HG03432 (cell line): Measurements from ENCODE around the gene GMIP.
"Not testable (repeated sequence)": the region's sequence is repeated elsewhere in the genome, so short reads cannot be mapped to it uniquely, and the experiment has no call there.

Experiments used
- ATAC-seq: cut with Tn5 transposase; IDR thresholded peaks from one replicate; pipeline ENCODE4 v1.9.1; 2021; ENCODE audit warnings: mild to moderate bottlenecking, moderate library complexity; ENCODE audit not compliant: unreplicated experiment

GMIP gene

DNA sequence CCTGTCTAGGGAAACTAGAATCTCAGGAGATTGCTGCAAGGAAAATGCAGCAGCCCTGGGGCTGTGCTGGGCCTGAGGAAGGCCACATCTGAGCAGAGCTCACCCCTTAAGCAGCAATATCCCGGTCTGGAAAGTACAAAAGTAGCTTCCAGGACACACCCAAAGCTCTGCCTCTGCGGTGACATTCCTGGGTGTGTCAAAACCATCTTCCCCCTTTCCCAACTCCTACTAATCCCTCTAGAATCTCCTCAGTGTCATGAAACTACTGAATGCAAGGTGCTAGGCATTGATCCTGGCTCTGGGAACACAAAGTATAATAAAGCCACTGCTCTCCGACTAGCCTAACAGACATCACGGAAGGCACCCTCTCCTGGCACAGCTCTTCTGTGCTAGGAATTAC lies 30.0 kb downstream of the GMIP start:
- ATAC-seq = no peak

DNA sequence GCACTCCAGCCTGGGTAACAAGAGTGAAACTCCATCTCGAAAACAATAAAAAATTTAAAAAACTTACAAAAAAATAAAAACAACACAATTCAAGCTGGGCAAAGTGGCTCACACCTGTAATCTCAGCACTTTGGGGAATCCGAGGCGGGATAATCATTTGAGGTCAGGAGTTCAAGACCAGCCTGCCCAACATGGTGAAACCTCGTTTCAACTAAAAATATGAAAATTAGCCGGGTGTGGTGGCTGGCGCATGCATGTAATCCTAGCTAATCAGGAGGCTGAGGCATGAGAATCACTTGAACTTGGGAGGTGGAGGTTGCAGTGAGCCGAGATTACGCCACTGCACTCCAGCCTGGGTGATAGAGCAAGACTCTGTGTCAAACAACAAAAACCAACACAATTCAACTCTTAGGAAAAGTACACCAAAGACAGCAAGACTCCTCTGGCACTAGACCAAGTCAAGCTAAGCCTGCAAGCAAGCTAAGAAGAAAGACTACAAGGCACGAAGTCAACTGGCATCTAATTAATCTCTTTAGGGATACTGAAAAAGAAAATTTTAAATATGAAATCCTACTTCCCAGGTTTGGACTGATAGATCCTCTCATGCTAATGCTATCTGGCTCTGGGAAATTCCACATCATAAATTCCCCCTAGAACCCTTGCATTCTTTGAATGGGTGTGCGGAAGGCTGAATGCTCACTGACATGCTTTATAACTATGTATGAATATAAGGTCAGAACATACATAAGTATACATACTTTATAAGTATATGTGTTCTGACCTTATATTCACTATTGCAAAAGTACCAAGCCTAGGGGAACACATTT lies 32.9 kb downstream of the GMIP start:
- ATAC-seq = no peak

DNA sequence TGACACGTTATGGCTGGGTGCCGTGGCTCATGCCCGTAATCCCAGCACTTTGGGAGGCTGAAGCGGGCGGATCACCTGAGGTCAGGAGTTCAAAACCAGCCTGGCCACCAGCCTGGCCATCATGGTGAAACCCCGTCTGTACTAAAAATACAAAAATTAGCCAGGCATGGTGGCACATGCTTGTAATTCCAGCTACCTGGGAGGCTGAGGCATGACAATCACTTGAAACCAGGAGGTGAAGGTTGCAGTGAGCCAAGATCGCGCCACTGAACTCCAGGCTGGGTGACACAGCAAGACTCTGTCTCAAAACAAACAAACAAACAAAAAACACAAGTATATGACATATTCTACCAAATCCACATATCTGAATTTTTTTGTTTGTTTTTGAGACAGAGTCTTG lies 36.8 kb downstream of the GMIP start:
- not testable (repeated sequence) for ATAC-seq

DNA sequence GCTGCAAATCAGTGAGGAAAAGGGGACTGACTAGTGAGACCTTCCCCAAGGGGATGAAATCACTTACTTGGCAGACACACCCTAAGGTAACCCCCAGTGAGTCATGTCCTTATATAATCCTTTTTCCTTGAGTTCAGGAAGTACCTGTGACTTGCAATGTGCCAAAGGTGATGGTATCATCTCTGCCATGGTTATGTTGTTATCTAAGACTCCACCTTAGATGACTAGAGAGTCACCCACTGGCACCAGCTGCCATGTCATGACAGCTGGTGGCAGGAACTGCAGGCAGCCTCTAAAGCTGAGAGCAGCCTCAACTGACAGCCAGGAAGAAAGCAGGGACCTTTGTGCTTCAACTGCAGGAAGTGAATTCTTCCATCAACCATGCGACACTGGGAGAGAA lies 37.4 kb downstream of the GMIP start:
- no peak for ATAC-seq

DNA sequence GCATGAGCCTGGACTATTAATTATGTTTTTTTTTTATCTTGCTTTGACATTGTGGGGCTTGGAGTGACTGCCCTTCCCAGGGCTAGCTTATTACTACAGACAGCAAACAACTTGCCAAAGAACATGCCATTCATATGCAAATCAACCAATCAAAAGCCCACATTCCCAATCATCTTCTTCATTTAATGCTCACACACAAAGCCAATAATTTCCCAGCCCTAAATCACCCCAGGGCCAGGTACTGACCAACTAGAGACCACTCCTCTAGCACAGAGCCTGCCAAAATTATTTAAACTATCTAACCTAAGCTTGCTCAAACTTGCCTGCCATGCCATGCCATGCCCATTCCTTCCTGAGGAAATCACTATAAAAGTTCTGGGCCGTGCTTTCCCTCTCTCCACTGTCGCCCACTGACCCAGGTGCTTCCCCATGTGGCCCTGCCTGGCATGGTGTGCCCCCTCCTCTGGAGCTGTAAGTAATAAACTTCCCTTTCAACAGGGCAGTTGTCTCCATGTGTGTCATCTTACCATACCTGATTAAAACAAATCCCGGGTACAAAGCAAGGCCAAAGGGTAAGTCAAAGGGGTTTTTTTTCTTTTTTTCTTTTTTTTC lies 40.6 kb downstream of the GMIP start:
- ATAC-seq = no peak

DNA sequence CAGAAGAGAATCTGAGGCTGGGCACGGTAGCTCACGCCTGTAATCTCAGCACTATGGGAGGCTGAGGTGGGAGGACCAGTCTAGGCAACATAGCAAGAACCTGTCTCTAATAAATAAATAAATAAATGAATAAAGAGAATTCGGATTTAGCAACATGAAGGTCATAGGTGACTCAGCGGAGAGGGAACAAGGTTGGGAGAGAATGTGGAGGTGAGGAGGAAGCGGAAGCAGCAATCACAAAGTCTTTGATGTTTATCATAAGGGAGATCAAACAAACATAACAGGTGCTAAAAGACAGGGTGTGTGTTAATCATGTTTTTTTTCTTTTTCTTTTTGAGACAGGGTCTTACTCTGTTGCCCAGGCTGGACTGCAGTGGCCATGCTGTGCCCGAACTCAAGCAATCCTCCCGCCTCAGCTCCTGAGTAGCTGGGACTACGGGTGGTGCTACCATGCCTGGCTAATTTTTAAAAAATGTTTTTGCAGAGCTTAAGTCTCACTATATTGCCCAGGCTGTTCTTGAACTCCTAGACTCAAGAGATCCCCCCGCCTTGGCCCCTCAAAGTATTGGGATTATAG lies 41.2 kb downstream of the GMIP start:
- no peak for ATAC-seq

DNA sequence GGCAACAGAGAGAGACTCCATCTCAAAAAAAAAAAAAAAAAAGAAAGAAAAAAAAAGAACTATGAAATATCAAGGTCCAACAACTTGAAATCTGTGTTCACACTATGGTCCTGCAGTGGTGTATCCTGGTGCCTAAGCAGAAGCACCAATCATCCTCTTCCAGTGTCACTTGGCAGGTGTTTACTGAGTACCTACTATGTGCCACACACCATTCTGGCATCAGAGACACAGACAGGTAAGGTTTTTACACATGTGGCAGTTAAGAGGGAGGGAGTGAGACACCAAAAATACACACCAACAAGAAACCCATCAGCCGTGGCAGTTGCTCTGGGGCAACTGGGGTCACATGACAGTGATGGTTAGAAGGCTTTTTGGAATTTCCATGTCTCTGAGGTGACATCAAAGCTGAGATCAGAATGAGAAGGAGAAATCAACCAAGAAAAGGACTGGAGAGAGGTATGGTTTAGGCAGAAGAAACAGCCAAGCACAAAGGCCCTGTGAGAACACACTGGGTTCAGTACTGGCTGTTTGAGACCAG lies 42.6 kb downstream of the GMIP start:
- ATAC-seq = no peak

DNA sequence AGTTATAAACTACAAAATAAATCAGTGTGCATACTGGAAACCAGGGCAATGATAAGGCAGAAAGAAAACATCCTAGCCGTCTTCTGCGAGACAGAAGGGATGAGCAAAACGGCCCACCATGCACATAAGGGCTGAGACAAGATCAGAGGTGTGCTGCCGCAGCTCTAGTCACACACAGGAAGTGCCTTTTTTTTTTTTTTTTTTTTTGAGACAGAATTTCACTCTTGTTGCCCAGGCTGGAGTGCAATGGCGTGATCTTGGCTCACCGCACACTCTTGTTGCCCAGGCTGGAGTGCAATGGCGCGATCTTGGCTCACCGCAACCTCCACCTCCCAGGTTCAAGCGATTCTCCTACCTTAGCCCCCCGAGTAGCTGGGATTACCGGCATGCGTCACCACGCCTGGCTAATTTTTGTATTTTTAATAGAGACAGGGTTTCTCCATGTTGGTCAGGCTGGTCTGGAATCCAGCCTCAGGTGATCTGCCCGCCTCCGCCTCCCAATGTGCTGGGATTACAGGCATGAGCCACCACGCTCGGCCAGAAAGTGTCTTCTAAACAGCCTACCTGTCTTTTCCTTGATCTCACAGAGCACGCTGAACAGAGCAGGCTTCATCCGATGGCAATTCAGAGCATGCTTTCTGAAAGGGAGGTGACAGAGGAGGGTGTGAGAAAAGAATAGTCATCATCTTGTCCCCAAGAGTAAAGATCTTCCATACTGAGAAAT lies 44.6 kb downstream of the GMIP start:
- ATAC-seq = not testable (repeated sequence)

DNA sequence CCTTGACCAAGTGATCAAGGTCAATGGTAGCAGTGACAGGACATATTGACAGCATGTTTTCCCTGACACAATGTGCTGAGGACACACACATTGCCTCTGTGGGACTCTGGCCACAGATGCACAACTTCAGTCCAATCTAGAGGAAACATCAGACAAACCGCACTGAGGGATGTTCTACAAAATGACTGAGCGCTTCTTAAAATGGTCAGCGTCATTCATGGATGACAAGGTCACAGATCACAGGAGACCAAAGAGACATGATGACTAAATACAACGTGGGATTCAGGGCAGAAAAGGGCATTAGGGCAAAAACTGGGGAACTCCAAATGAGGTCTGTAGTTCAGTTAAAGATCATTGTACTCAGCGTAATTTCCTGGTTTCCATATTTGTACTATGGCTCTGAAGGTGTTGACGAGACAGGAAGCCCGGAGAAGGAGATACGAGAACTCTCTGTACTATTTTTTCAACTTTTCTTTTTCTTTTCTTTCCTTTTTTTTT lies 45.6 kb downstream of the GMIP start:
- peak; percentile 74 for ATAC-seq

DNA sequence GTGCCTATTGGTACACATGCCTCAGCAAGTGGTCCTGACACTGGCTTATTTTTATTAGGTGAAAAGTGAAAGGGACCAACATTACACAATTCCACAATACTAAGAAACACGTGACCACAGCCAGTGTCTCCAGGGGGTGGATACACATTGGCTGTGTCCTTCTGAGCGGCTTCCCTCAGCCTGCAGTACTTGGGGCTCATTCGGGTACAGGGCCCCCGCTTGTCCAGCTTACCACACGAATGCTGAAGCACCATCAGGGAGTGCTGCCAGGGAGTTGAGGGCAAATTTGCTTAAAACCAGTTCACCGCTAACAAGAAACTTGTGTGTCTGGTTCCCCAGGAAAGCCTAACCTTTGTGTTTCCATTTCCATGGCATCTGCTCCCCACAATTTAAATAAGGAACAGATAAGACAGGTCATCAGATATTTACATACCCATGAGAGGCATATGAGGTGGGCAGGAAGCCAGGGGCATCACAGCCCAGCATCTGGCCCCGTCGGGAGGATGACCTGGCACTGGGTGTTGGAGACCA lies 48.2 kb downstream of the GMIP start:
- no peak for ATAC-seq

DNA sequence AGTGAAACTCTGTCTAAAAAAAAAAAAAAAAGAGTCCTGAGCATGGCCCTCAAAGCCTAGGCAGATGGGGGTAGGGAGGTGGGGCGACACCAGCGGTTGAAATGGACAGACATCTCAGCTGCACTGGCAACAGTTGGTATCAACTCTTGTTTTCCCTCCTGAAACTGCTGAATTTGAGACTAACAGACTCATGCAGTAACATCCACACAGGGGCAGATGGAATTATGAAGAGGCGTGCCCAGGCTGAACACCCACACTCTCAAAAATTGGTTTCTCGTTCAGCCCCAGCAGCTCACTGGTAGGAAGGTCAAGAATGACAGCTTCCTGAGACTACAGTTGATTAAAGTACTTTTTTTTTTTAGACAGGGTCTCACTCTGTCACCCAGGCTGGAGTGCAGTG lies 49.1 kb downstream of the GMIP start:
- no peak for ATAC-seq

DNA sequence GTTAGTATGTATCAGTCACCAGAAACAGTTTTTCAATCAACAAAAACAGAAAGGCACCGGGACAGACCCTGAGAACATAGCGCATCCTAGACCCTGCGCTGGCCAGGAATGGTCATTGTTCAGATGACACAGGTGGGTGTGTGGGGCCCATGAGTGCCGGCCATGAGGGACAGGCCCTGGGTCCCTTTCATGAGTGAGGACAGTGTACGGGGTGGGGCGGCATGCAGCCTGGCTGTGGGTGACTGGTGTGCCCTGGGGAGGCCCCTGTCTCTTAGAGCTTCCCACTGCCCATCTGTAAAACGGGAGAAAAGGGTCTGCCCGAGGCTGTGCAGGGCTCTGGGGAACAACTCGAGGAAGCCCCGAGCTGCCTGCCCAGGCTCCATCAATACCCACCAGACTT lies 50.8 kb downstream of the GMIP start:
- no peak for ATAC-seq

DNA sequence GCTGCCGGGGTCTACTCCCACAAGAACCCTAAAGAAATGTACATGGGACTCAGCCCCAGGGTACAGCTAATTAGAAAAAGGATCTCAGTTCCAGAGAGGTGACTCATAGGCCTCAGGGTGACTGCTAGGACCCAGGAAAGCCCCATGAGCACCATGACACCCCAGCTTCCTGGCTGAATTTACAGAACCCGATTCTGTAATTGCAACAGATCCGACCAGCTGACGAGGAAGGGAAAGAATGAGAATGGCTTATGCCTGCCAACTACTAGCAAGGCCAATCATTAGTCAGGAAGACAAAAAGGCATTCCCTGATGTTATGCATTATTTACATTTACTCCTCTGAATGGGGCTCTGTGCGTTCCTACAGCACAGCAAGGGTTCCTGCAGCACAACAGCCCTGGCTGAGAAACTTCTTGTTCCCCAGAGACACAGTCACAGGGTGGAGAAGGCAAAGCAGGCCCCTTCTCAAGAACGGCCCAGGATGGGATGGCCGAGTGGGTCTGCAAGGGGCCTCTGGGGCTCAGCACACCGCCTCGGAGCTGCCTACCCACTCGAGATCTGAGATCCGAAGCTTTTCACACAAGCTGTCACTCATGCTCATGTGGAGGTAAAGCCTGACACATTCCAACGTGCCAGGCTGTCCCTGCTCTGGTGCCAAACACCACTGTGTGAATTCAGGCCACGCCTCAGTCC lies 52.2 kb downstream of the GMIP start:
- ATAC-seq = peak; percentile 77

DNA sequence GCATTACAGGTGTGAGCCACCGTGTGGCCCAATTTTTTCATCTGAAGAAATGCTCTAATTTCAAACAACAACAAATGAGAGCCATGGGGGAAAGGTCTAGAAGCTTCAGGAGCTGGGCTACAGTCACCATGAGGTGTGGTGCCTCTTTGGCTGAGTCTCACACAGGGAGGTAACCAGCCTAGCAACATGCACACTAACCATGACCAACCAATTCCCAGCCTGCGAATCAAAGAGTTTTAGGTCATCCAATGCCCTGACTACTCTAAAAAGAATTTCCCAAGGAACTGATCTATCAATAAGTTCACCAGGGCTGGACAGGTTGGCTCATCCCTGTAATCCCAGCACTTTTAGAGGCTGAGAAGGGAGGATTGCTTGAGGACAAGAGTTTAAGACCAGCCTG lies 54.9 kb downstream of the GMIP start:
- no peak for ATAC-seq

DNA sequence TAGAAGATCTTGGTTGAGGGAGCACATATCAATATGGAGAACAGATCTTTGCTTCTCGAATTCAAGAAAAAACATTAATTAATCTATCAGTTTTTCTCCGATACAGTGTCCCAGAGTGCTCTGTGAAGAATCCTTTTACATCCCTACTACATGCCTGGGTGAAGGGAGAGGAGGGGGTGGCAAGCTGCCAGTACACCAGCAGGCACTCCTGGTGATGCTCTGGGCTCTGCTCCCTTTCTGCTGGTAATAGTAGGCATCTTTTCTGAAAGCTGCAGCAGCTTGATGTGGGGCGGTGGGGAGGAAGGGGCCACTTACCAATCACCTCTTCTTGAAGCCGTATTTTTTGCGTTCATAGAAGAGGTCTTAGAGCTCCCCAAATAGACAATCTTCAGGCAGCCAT lies 55.7 kb downstream of the GMIP start:
- ATAC-seq = no peak

DNA sequence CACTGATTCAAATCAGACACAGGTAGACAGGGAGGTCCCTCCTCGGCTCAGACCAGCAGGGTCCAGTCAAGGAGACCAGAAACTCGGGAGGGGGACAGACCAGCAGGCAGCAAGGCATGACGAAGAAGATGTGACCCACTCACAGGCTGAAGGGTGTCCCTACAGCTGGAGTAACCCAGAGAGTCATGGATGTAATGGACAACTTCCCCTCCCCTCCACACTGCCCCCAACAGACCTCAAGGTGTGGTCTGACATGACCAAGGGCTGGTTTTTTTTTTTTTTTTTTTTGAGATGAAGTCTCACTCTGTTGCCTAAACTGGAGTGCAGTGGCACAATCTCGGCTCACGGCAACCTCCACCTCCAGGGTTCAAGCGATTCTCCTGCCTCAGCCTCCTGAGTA lies 59.1 kb downstream of the GMIP start:
- ATAC-seq = no peak

DNA sequence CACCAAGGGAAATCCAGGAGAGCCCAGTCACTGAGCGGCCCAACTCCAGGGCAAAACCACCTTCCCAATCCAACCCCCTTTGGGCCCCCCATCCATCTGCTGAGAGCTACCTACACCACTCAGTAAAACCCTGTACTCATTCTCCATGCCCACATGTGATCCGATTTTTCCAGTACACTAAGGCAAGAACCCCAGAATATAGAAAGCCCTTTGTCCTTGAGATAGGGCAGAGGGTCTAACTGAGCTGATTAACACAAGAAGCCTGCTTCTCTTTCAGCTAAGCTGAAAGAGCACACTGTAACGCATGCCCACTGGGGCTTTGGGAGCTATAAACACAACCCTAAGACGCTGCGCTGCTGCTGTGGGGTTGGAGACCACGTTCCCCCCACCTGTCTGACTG lies 61.0 kb downstream of the GMIP start:
- no peak for ATAC-seq

DNA sequence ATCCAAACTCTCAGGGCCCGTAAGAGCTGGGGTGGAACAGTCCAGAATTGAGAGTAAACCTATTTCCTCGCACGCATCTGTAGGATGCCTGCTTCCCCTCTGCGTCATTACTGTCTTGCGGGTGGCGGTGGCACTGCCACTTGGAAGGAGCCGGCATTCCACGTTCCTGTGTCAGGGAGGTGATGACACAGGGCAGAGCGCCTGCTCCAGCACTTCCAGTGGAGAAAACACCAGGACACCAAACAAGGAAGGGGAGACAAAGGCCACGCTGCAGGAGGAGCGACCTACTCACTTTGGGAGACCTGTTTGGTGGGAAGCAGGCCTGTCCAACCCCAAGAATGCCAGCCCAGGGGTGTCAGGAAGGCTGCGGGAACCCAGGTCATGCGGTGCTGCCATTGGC lies 62.1 kb downstream of the GMIP start:
- ATAC-seq = no peak

DNA sequence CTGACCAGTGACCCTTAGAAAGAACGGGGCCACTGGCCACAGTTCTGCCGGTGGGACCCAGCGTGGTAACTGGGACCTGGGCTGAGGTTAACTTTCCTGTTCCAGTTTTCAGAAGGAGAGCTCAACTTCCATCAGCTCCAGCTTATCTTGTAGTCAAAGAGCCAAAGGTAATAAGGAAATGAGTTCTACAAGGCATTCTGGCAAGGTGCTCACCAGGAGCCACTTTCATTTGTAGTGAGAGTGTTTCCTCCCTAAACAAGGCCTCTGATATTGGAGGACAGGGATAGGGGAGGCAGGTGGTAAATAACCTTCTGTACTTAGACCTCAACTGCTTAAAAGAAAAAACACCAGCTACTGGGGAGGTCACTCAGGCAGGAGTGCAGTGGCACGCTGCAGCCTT lies 63.0 kb downstream of the GMIP start:
- no peak for ATAC-seq
